ENCODE results near the gene GCK.
"Not testable (repeated sequence)": the region's sequence is repeated elsewhere in the genome, so short reads cannot be mapped to it uniquely, and the experiment has no call there.

Gene GCK

DNA sequence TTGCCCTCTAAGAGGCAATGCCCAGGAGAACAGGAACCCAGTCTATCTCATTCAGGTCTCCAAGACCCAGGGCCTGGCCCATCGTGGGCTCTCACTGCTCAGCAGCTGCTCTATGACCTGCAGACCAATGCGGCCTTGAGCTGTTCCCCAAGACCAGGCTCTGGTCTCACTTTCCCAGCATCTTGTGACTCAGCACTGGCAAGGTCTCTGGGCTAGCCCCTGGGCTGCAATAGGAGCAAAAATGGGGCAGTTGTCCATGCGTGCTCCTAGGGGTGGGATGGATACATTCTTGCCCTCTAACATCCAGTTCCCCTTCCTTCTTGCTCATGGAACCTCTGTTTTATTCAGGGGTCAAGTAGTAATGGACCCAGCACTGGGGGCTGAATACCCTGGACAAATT lies 13.5 kb downstream of the GCK start:
- Histone ChIP-seq H2BK120ac (ENCODE audit: insufficient read depth, low read length, poor library complexity) (no peak overlapping the region), H2BK5ac (ENCODE audit: low read depth, low read length, poor library complexity) (no peak overlapping the region), H3K27ac (ENCODE audit: low read depth, low read length) (no peak overlapping the region), H3K9ac (ENCODE audit: low read length) (no peak overlapping the region), H4K8ac (ENCODE audit: low read depth, low read length) (no peak overlapping the region), H3K79me1 (ENCODE audit: low read length) (no peaks in the 10 kb centered on the region), H4K12ac (ENCODE audit: low read depth, low read length) (no peak overlapping the region), H3K79me2 (ENCODE audit: control insufficient read depth, insufficient read depth, low read length, poor library complexity) (no peaks in the 10 kb centered on the region), H3K4me2 (ENCODE audit: low read length) (no peak overlapping the region), H2AFZ (ENCODE audit: insufficient read depth, low read length, poor library complexity) (no peak overlapping the region), H3K4me1 (ENCODE audit: control insufficient read depth in 1 of 2, insufficient read depth in 2 of 2, low read length in 2 of 2) (no peaks in the 10 kb centered on the region), H3K4ac (ENCODE audit: low read depth, low read length) (no peak overlapping the region), H3K4me3 (ENCODE audit: low read depth, low read length) (no peak overlapping the region), H3K14ac (ENCODE audit: low read length) (no peak overlapping the region), H2AK5ac (ENCODE audit: low read length) (no peak overlapping the region), H3K18ac (ENCODE audit: low read length) (no peak overlapping the region), H4K91ac (ENCODE audit: low read depth, low read length) (no peak overlapping the region), H3K23ac (ENCODE audit: low read length) (no peak overlapping the region), H2BK12ac (ENCODE audit: low read length) (no peak overlapping the region), H3K36me3 (ENCODE audit: control insufficient read depth in 1 of 2, insufficient read depth in 2 of 2, low read length in 2 of 2) (no peaks in the 10 kb centered on the region), H3K27me3 (ENCODE audit: insufficient read depth, low read length) (peaks cover 2% of the 10 kb centered on the region), H3K9me3 (ENCODE audit: insufficient read depth, low read depth, low read length) (peaks cover 5% of the 10 kb centered on the region)
- WGBS (ENCODE audit: extremely low coverage, insufficient coverage, insufficient read length): no CpG with 5 or more reads among the region's 3 CpGs
- no peak for DNase-seq

- not testable (repeated sequence) for H3K9me3 ChIP-seq (ENCODE audit: insufficient read depth, low read depth, low read length); H3K36me3 ChIP-seq (ENCODE audit: control insufficient read depth in 1 of 2, insufficient read depth in 2 of 2, low read length in 2 of 2); H3K27me3 ChIP-seq (ENCODE audit: insufficient read depth, low read length); H3K23ac ChIP-seq (ENCODE audit: low read length); H3K27ac ChIP-seq (ENCODE audit: low read depth, low read length); H4K12ac ChIP-seq (ENCODE audit: low read depth, low read length); DNase-seq; H3K18ac ChIP-seq (ENCODE audit: low read length); H2BK5ac ChIP-seq (ENCODE audit: low read depth, low read length, poor library complexity); H3K4me2 ChIP-seq (ENCODE audit: low read length); H2AK5ac ChIP-seq (ENCODE audit: low read length); H3K4me1 ChIP-seq (ENCODE audit: control insufficient read depth in 1 of 2, insufficient read depth in 2 of 2, low read length in 2 of 2); H3K14ac ChIP-seq (ENCODE audit: low read length); H3K79me1 ChIP-seq (ENCODE audit: low read length); H2BK120ac ChIP-seq (ENCODE audit: insufficient read depth, low read length, poor library complexity); H3K4me3 ChIP-seq (ENCODE audit: low read depth, low read length); H2AFZ ChIP-seq (ENCODE audit: insufficient read depth, low read length, poor library complexity); H3K79me2 ChIP-seq (ENCODE audit: control insufficient read depth, insufficient read depth, low read length, poor library complexity); H3K4ac ChIP-seq (ENCODE audit: low read depth, low read length); H2BK12ac ChIP-seq (ENCODE audit: low read length); H4K8ac ChIP-seq (ENCODE audit: low read depth, low read length); H3K9ac ChIP-seq (ENCODE audit: low read length); H4K91ac ChIP-seq (ENCODE audit: low read depth, low read length)
- no CpG with 5 or more reads among the region's 1 CpG for WGBS (ENCODE audit: extremely low coverage, insufficient coverage, insufficient read length)
These were observed 14.6 kb downstream of the GCK start for GRCh38 chr7:44174694-44174948.

DNA sequence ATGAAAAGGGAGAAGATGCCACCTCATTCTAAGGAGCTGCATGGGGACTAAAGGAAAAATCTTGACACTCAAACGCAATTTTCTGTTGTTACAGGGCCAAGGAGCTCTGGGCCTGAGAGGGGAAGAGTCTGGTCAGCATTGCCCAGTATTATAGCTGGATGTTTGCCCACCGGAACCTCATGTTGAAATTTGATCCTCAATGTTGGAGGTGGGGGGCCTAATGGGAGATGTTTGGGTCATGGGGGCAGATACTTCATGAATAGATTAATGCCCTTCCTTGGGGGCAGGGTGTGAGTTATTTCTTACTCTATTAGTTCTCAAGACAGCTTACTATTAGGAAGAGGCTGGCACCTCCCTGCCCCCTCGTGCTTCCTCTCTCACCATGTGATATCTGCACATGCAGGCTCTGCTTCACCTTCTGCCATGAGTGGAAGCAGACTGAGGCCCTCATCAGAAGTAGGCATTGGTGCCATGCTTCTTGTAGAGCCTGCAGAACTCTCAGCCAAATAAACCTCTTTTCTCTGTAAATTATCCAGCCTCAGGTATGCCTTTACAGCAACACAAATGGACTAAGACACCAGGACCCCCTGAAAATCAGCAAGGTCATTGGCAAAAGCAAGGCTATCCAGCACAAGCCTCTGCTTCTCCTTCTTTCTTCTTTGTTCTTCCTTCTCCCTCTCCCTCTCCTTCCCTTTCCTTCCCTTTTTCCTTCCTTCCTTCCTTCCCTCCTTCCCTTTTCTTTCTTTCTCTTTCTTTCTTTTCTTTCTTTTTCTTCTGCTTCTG lies 15.1 kb downstream of the GCK start:
- H2BK12ac ChIP-seq (ENCODE audit: low read length): no peak overlapping the region
- H3K18ac ChIP-seq (ENCODE audit: low read length): no peak overlapping the region
- no peak overlapping the region for H4K91ac ChIP-seq (ENCODE audit: low read depth, low read length)
- H3K23ac ChIP-seq (ENCODE audit: low read length): no peak overlapping the region
- no peaks in the 10 kb centered on the region for H3K79me1 ChIP-seq (ENCODE audit: low read length)
- H2AK5ac ChIP-seq (ENCODE audit: low read length): no peak overlapping the region
- H3K4ac ChIP-seq (ENCODE audit: low read depth, low read length): no peak overlapping the region
- no peak overlapping the region for H3K14ac ChIP-seq (ENCODE audit: low read length)
- no peak overlapping the region for H2BK5ac ChIP-seq (ENCODE audit: low read depth, low read length, poor library complexity)
- WGBS (ENCODE audit: extremely low coverage, insufficient coverage, insufficient read length): no CpG with 5 or more reads among the region's 3 CpGs
- no peak overlapping the region for H2BK120ac ChIP-seq (ENCODE audit: insufficient read depth, low read length, poor library complexity)
- H3K9me3 ChIP-seq (ENCODE audit: insufficient read depth, low read depth, low read length): peaks cover 5% of the 10 kb centered on the region
- H3K4me2 ChIP-seq (ENCODE audit: low read length): no peak overlapping the region
- peaks cover 2% of the 10 kb centered on the region for H3K27me3 ChIP-seq (ENCODE audit: insufficient read depth, low read length)
- no peak overlapping the region for H4K12ac ChIP-seq (ENCODE audit: low read depth, low read length)
- no peak overlapping the region for H3K4me3 ChIP-seq (ENCODE audit: low read depth, low read length)
- H3K9ac ChIP-seq (ENCODE audit: low read length): no peak overlapping the region
- no peaks in the 10 kb centered on the region for H3K79me2 ChIP-seq (ENCODE audit: control insufficient read depth, insufficient read depth, low read length, poor library complexity)
- H4K8ac ChIP-seq (ENCODE audit: low read depth, low read length): no peak overlapping the region
- H3K4me1 ChIP-seq (ENCODE audit: control insufficient read depth in 1 of 2, insufficient read depth in 2 of 2, low read length in 2 of 2): no peaks in the 10 kb centered on the region
- no peak overlapping the region for H3K27ac ChIP-seq (ENCODE audit: low read depth, low read length)
- H3K36me3 ChIP-seq (ENCODE audit: control insufficient read depth in 1 of 2, insufficient read depth in 2 of 2, low read length in 2 of 2): no peaks in the 10 kb centered on the region
- DNase-seq: no peak
- H2AFZ ChIP-seq (ENCODE audit: insufficient read depth, low read length, poor library complexity): no peak overlapping the region

- peaks cover 2% of the 10 kb centered on the region for H3K27me3 ChIP-seq (ENCODE audit: insufficient read depth, low read length)
- peaks cover 5% of the 10 kb centered on the region for H3K9me3 ChIP-seq (ENCODE audit: insufficient read depth, low read depth, low read length)
- no peak overlapping the region for H2BK120ac ChIP-seq (ENCODE audit: insufficient read depth, low read length, poor library complexity)
- no peak overlapping the region for H2AFZ ChIP-seq (ENCODE audit: insufficient read depth, low read length, poor library complexity)
- H3K4ac ChIP-seq (ENCODE audit: low read depth, low read length): no peak overlapping the region
- no peaks in the 10 kb centered on the region for H3K36me3 ChIP-seq (ENCODE audit: control insufficient read depth in 1 of 2, insufficient read depth in 2 of 2, low read length in 2 of 2)
- H2AK5ac ChIP-seq (ENCODE audit: low read length): no peak overlapping the region
- no peak overlapping the region for H2BK5ac ChIP-seq (ENCODE audit: low read depth, low read length, poor library complexity)
- H3K79me1 ChIP-seq (ENCODE audit: low read length): no peaks in the 10 kb centered on the region
- H3K9ac ChIP-seq (ENCODE audit: low read length): no peak overlapping the region
- no peak overlapping the region for H3K14ac ChIP-seq (ENCODE audit: low read length)
- no peak overlapping the region for H4K12ac ChIP-seq (ENCODE audit: low read depth, low read length)
- H3K4me3 ChIP-seq (ENCODE audit: low read depth, low read length): no peak overlapping the region
- H3K79me2 ChIP-seq (ENCODE audit: control insufficient read depth, insufficient read depth, low read length, poor library complexity): no peaks in the 10 kb centered on the region
- no peak overlapping the region for H2BK12ac ChIP-seq (ENCODE audit: low read length)
- no CpG with 5 or more reads among the region's 6 CpGs for WGBS (ENCODE audit: extremely low coverage, insufficient coverage, insufficient read length)
- no peak overlapping the region for H3K18ac ChIP-seq (ENCODE audit: low read length)
- no peak overlapping the region for H3K4me2 ChIP-seq (ENCODE audit: low read length)
- DNase-seq: no peak
- no peak overlapping the region for H4K91ac ChIP-seq (ENCODE audit: low read depth, low read length)
- H3K4me1 ChIP-seq (ENCODE audit: control insufficient read depth in 1 of 2, insufficient read depth in 2 of 2, low read length in 2 of 2): no peaks in the 10 kb centered on the region
- H3K23ac ChIP-seq (ENCODE audit: low read length): no peak overlapping the region
- no peak overlapping the region for H3K27ac ChIP-seq (ENCODE audit: low read depth, low read length)
- H4K8ac ChIP-seq (ENCODE audit: low read depth, low read length): no peak overlapping the region
These were observed 16.3 kb downstream of the GCK start for GRCh38 chr7:44172803-44173424.

Data from trophoblast cell (in vitro differentiated cells and primary cell).